Natural killer cell (primary cell): Measurements from ENCODE around the gene SSBP2. TPM values are rescaled to one million over a fixed set of nuclear protein-coding genes. Genes with fewer than 3 reads are reported as not detected.
A peak's percentile ranks its signal among the peaks of the same experiment; 100 is the strongest.

ENCODE experiments used
- ATAC-seq, 3 donors: fragments of 150-1000 bp in 2 of 3; fragments of 200-7000 bp in 1 of 3; cut with Tn5 transposase; 1 replicate in 1 of 3; 2 replicates in 2 of 3; pipeline ENCODE4 v1.10.0; 2021; ENCODE audit warnings: mild to moderate bottlenecking in 2 of 3, moderate library complexity in 2 of 3
- DNase-seq, 2 donors: peaks; one replicate each; pipeline versions ENCODE4 v3.0.0 to v3.0.0-alpha.2; 2013 to 2021; ENCODE audit warnings: mixed read lengths in 1 of 2
- H3K27ac ChIP-seq: one replicate; pipeline ENCODE4 v1.5.1; 2013; ENCODE audit warnings: mild to moderate bottlenecking, low read length
- H3K27me3 ChIP-seq: one replicate; pipeline ENCODE4 v1.6.1; 2013; ENCODE audit warnings: low read length; ENCODE audit not compliant: control insufficient read depth, insufficient read depth
- H3K36me3 ChIP-seq: one replicate; pipeline ENCODE4 v1.6.1; 2013; ENCODE audit warnings: low read length; ENCODE audit not compliant: control insufficient read depth, insufficient read depth
- H3K4me1 ChIP-seq: one replicate; pipeline ENCODE4 v1.6.1; 2013; ENCODE audit warnings: low read length; ENCODE audit not compliant: control insufficient read depth, insufficient read depth
- H3K4me3 ChIP-seq: one replicate; pipeline ENCODE4 v1.5.1; 2013; ENCODE audit warnings: low read length
- H3K9me3 ChIP-seq: one replicate; pipeline ENCODE4 v1.6.1; 2013; ENCODE audit warnings: low read length; ENCODE audit not compliant: control insufficient read depth, insufficient read depth
- H3K27ac Mint-ChIP-seq, 2 donors: one replicate each; pipeline ENCODE4 v1.8.0; 2022; ENCODE audit warnings: mild to moderate bottlenecking in 2 of 2, mixed read lengths in 2 of 2, moderate library complexity in 1 of 2
- H3K27me3 Mint-ChIP-seq, 2 donors: one replicate each; pipeline ENCODE4 v1.8.0; 2022; ENCODE audit warnings: low read depth in 2 of 2, mixed read lengths in 2 of 2
- H3K36me3 Mint-ChIP-seq: one replicate; pipeline ENCODE4 v1.8.0; 2022; ENCODE audit warnings: mixed read lengths
- H3K4me1 Mint-ChIP-seq, 2 donors: one replicate each; pipeline ENCODE4 v1.8.0; 2022; ENCODE audit warnings: mixed read lengths in 2 of 2
- H3K4me3 Mint-ChIP-seq: one replicate; pipeline ENCODE4 v1.8.0; 2022; ENCODE audit warnings: mild to moderate bottlenecking, moderate library complexity, mixed read lengths
- H3K9me3 Mint-ChIP-seq, 2 donors: one replicate each; pipeline ENCODE4 v1.8.0; 2022; ENCODE audit warnings: mixed read lengths in 2 of 2
- WGBS: methylation state at CpG from one replicate; pipeline ENCODE4 v1.1.7; 2013; ENCODE audit warnings: missing lambda C conversion rate; ENCODE audit not compliant: insufficient coverage; 5-methylcytosine and 5-hydroxymethylcytosine counted together
- intact Hi-C: fragments of 100-400 bp; cut with micrococcal nuclease; formaldehyde crosslinking; loops from one replicate; pipeline ENCODE4 v1.14.2; 2022
- total RNA-seq, 4 donors: library from RNA; stranded (reverse); fragments of 120-200 nt in 1 of 4; gene quantifications; one replicate each; pipeline versions ENCODE4 v1.2.3 to v1.2.4, GENCODE V29; 2013 to 2022
- TF ChIP-seq, protein P1 (sequence below): fragments of 200-600 bp; IDR thresholded peaks from one replicate; pipeline ENCODE4 v1.8.0; 2022; ENCODE audit warnings: antibody characterized with exemption

Gene SSBP2
- total RNA-seq, 3 donors from 2014 or later (not counting 1 experiment from before 2014, with no cell fraction given) = 13.1 to 17.3 (median 14.8) TPM

DNA sequence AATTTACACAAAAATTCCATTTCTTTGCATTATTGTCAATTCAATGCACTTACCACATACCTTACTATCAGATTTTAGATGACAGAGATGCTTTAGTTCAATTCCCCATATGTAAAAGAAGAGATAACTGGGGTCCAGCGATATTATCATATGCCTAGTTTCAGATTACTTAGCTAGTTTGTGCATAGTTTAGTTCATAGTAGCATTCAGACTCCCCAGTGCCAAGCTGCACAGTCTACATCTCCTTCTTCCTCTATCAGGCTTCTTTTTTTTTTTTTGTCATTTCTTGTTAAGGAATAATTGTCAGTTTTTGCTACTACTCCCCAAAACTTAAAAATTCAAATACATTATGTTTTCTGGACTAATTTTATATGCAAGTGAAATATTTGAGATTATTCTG lies 175.0 kb downstream of the SSBP2 start:
- intact Hi-C loops = no loop called here

DNA sequence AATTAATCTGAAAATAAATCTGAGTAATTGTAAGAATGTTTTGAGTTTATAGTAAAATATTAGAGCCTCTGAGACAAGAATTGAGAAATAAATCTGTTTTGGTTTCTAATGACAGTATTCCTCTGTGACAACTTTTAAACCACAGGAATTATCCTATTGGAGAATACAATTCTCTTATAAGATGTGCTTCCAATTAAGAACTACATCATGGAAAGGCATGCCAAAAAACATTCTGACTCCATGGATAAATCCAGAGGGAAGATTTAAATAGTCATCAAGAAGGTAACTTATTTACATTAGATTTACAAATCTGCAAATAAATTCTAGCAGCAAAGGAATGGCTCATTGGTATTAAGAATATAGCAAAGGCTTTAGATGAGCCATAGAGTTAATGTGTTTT lies 178.7 kb downstream of the SSBP2 start:
- H3K9me3 ChIP-seq = no peaks in the 10 kb centered on the region
- no peak overlapping the region for H3K4me3 Mint-ChIP-seq
- no peak overlapping the region for H3K27ac Mint-ChIP-seq
- intact Hi-C loops = no loop called here
- ATAC-seq = no peak
- no peaks in the 10 kb centered on the region for H3K36me3 Mint-ChIP-seq
- DNase-seq = no peak
- H3K4me1 ChIP-seq = no peaks in the 10 kb centered on the region
- H3K36me3 ChIP-seq = no peaks in the 10 kb centered on the region
- H3K4me3 ChIP-seq = no peak overlapping the region
- no peaks in the 10 kb centered on the region for H3K27me3 ChIP-seq
- H3K27me3 Mint-ChIP-seq = no peaks in the 10 kb centered on the region
- H3K9me3 Mint-ChIP-seq = no peaks in the 10 kb centered on the region
- no peak overlapping the region for H3K27ac ChIP-seq
- TF ChIP-seq, protein P1, sequence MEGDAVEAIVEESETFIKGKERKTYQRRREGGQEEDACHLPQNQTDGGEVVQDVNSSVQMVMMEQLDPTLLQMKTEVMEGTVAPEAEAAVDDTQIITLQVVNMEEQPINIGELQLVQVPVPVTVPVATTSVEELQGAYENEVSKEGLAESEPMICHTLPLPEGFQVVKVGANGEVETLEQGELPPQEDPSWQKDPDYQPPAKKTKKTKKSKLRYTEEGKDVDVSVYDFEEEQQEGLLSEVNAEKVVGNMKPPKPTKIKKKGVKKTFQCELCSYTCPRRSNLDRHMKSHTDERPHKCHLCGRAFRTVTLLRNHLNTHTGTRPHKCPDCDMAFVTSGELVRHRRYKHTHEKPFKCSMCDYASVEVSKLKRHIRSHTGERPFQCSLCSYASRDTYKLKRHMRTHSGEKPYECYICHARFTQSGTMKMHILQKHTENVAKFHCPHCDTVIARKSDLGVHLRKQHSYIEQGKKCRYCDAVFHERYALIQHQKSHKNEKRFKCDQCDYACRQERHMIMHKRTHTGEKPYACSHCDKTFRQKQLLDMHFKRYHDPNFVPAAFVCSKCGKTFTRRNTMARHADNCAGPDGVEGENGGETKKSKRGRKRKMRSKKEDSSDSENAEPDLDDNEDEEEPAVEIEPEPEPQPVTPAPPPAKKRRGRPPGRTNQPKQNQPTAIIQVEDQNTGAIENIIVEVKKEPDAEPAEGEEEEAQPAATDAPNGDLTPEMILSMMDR = no peak
- no peaks in the 10 kb centered on the region for H3K4me1 Mint-ChIP-seq

More for the DNA sequence above, 175.0 kb downstream of the SSBP2 start:
- H3K4me3 Mint-ChIP-seq = no peak overlapping the region
- H3K4me1 ChIP-seq = no peaks in the 10 kb centered on the region
- 100% methylated on average over 1 of the region's 1 CpG for whole genome bisulfite sequencing
- ATAC-seq (peak in 1 of 3 donors; percentile 44), DNase-seq (no peak)
- H3K27me3 Mint-ChIP-seq = no peaks in the 10 kb centered on the region
- H3K9me3 ChIP-seq = no peaks in the 10 kb centered on the region
- H3K4me1 Mint-ChIP-seq = peaks cover 8 to 12% of the 10 kb centered on the region in 2 donors
- H3K4me3 ChIP-seq = no peak overlapping the region
- no peaks in the 10 kb centered on the region for H3K36me3 ChIP-seq
- no peaks in the 10 kb centered on the region for H3K36me3 Mint-ChIP-seq
- TF ChIP-seq, protein P1 = no peak
- no peaks in the 10 kb centered on the region for H3K27me3 ChIP-seq
- no peak overlapping the region for H3K27ac Mint-ChIP-seq
- H3K27ac ChIP-seq = no peak overlapping the region
- H3K9me3 Mint-ChIP-seq = no peaks in the 10 kb centered on the region

DNA sequence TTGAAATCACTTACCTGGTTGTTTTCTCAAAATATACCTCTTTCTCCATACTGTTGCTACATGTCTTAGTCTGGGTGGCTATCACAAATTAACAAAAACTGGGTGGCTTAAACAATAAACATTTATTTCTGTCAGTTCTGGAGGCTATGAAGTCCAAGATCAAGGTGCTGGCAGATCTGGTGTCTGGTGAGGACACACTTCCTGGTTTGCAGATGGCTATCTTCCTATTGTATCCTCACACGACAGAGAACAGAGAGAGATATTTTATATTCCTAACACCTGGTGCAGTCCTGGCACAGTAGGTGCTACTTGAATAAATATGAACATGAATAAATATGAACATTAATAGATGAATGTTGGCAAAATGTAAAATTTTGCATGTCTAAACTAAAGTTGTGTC lies 192.7 kb downstream of the SSBP2 start:
- no peak overlapping the region for H3K27ac Mint-ChIP-seq
- no peaks in the 10 kb centered on the region for H3K27me3 ChIP-seq
- no peaks in the 10 kb centered on the region for H3K4me1 ChIP-seq
- H3K36me3 ChIP-seq = no peaks in the 10 kb centered on the region
- no peaks in the 10 kb centered on the region for H3K9me3 Mint-ChIP-seq
- H3K9me3 ChIP-seq = no peaks in the 10 kb centered on the region
- TF ChIP-seq, protein P1 = no peak
- ATAC-seq (no peak), DNase-seq (no peak)
- no peak overlapping the region for H3K4me3 Mint-ChIP-seq
- intact Hi-C loops = no loop called here
- no peaks in the 10 kb centered on the region for H3K36me3 Mint-ChIP-seq
- H3K27me3 Mint-ChIP-seq = no peaks in the 10 kb centered on the region
- H3K27ac ChIP-seq = no peak overlapping the region
- H3K4me1 Mint-ChIP-seq = peaks cover 7 to 22% of the 10 kb centered on the region in 2 donors
- H3K4me3 ChIP-seq = no peak overlapping the region
- WGBS = no CpG with 5 or more reads among the region's 1 CpG

DNA sequence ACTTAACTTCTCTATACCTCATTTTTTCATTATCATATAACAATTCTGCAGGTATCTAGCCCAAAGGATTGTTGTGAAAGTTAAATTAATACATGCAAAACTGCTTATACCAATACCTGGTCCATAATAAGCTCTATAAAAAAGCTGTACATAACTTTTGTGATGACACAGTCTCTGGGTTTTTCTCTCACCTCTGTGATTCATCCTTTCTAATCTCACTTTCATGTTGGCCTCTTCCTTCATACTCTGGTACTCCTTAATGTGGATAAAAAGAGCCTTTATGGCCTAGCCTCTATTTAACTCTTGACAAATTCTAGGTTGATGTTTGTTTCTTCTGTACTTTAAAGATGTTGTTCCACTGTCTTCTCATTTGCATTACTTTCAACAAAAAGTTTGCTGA lies 194.1 kb downstream of the SSBP2 start:
- intact Hi-C loops = no loop called here
- no peaks in the 10 kb centered on the region for H3K36me3 Mint-ChIP-seq
- Histone ChIP-seq H3K9me3 (no peaks in the 10 kb centered on the region), H3K4me3 (no peak overlapping the region), H3K4me1 (no peaks in the 10 kb centered on the region), H3K36me3 (no peaks in the 10 kb centered on the region), H3K27ac (no peak overlapping the region), H3K27me3 (no peaks in the 10 kb centered on the region)
- no peak overlapping the region for H3K4me3 Mint-ChIP-seq
- no peaks in the 10 kb centered on the region for H3K27me3 Mint-ChIP-seq
- H3K9me3 Mint-ChIP-seq = no peaks in the 10 kb centered on the region
- TF ChIP-seq, protein P1 = no peak
- no peak for DNase-seq
- no peak overlapping the region for H3K27ac Mint-ChIP-seq
- no peak for ATAC-seq
- peaks cover 7 to 22% of the 10 kb centered on the region in 2 donors for H3K4me1 Mint-ChIP-seq
